Neuronal stem cell (in vitro differentiated cells): ENCODE results near the gene SPTBN5.

Experiments used
- DNase-seq: peaks from one replicate; pipeline ENCODE4 v3.0.0-alpha.2; 2013; ENCODE audit warnings: low spot score
- H2AFZ ChIP-seq: one replicate; pipeline ENCODE4 v1.6.1; 2013; ENCODE audit warnings: mild to moderate bottlenecking, low read length, inconsistent platforms
- H2AK5ac ChIP-seq: 2 replicates; pipeline ENCODE4 v1.6.1; 2013; ENCODE audit warnings: low read depth, mild to moderate bottlenecking, inconsistent platforms, low read length, moderate library complexity, mixed read lengths
- H2BK120ac ChIP-seq: 2 replicates; pipeline ENCODE4 v1.6.1; 2013; ENCODE audit warnings: low read depth, mild to moderate bottlenecking, inconsistent platforms, low read length, moderate library complexity, mixed read lengths
- H2BK12ac ChIP-seq: one replicate; pipeline ENCODE4 v1.6.1; 2013; ENCODE audit warnings: low read length, inconsistent platforms
- H2BK15ac ChIP-seq: 2 replicates; pipeline ENCODE4 v1.6.1; 2013; ENCODE audit warnings: mild to moderate bottlenecking, low read length, inconsistent platforms, mixed read lengths
- H2BK5ac ChIP-seq: one replicate; pipeline ENCODE4 v1.6.1; 2013; ENCODE audit warnings: inconsistent platforms, mild to moderate bottlenecking, low read length, moderate library complexity
- H3K14ac ChIP-seq: one replicate; pipeline ENCODE4 v1.6.1; 2013; ENCODE audit warnings: low read length, inconsistent platforms
- H3K18ac ChIP-seq: 2 replicates; pipeline ENCODE4 v1.6.1; 2013; ENCODE audit warnings: low read length, inconsistent platforms
- H3K23ac ChIP-seq: 2 replicates; pipeline ENCODE4 v1.6.1; 2013; ENCODE audit warnings: low read depth, mild to moderate bottlenecking, mixed read lengths, low read length, inconsistent platforms; ENCODE audit not compliant: poor library complexity
- H3K27ac ChIP-seq: replicated peaks from 3 replicates; pipeline ENCODE4 v1.5.1; 2013; ENCODE audit warnings: low read length, inconsistent platforms
- H3K27me3 ChIP-seq, 3 experiments: 2 replicates each; pipeline ENCODE4 v1.6.1; 2013; ENCODE audit warnings: low read length in 3 of 3, mild to moderate bottlenecking in 2 of 3, inconsistent platforms in 1 of 3, low read depth in 1 of 3, mixed read lengths in 1 of 3, moderate library complexity in 1 of 3; ENCODE audit not compliant: control insufficient read depth in 3 of 3, insufficient read depth in 3 of 3
- H3K36me3 ChIP-seq, 2 donors: replicated peaks in 1 of 2; 2 replicates each; pipeline ENCODE4 v1.6.1; 2013; ENCODE audit warnings: low read length in 2 of 2; ENCODE audit not compliant: control insufficient read depth in 2 of 2, insufficient read depth in 2 of 2
- H3K4ac ChIP-seq: 2 replicates; pipeline ENCODE4 v1.6.1; 2013; ENCODE audit warnings: inconsistent platforms, mild to moderate bottlenecking, low read length, moderate library complexity
- H3K4me1 ChIP-seq, 2 donors: 1 replicate in 1 of 2; 2 replicates in 1 of 2; pipeline ENCODE4 v1.6.1; 2013; ENCODE audit warnings: low read length in 2 of 2, low read depth in 1 of 2; ENCODE audit not compliant: control insufficient read depth in 2 of 2, insufficient read depth in 1 of 2
- H3K4me2 ChIP-seq: one replicate; pipeline ENCODE4 v1.6.1; 2013; ENCODE audit warnings: mild to moderate bottlenecking, low read length, inconsistent platforms; ENCODE audit not compliant: insufficient read depth, poor library complexity, severe bottlenecking
- H3K4me3 ChIP-seq, 2 donors: 2 replicates each; pipeline ENCODE4 v1.5.1; 2013; ENCODE audit warnings: low read length in 2 of 2, mild to moderate bottlenecking in 2 of 2, inconsistent platforms in 1 of 2, moderate library complexity in 1 of 2
- H3K79me1 ChIP-seq: one replicate; pipeline ENCODE4 v1.6.1; 2013; ENCODE audit warnings: low read depth, mild to moderate bottlenecking, inconsistent platforms, low read length, moderate library complexity
- H3K9ac ChIP-seq: one replicate; pipeline ENCODE4 v1.6.1; 2013; ENCODE audit warnings: mild to moderate bottlenecking, low read depth, low read length, inconsistent platforms; ENCODE audit not compliant: poor library complexity
- H3K9me3 ChIP-seq, 2 donors: replicated peaks in 1 of 2; 2 replicates each; pipeline versions ENCODE3 to v1.6.1; 2013; ENCODE audit warnings: low read length in 2 of 2, mild to moderate bottlenecking in 2 of 2, inconsistent platforms in 1 of 2, low read depth in 1 of 2, mixed read lengths in 1 of 2, moderate library complexity in 1 of 2; ENCODE audit not compliant: control insufficient read depth in 2 of 2, insufficient read depth in 1 of 2
- H4K8ac ChIP-seq: one replicate; pipeline ENCODE4 v1.6.1; 2013; ENCODE audit warnings: low read depth, mild to moderate bottlenecking, inconsistent platforms, low read length, moderate library complexity
- H4K91ac ChIP-seq: one replicate; pipeline ENCODE4 v1.6.1; 2013; ENCODE audit warnings: low read length, low read depth, mild to moderate bottlenecking, inconsistent platforms; ENCODE audit not compliant: poor library complexity
- WGBS, 2 donors: extraction: QIAGEN DNeasy Blood & Tissue Kit; methylation state at CpG; one replicate each; pipeline ENCODE4 v1.1.7; 2013; ENCODE audit warnings: missing lambda C conversion rate in 2 of 2, mixed read lengths in 1 of 2; ENCODE audit not compliant: insufficient read length in 2 of 2, insufficient replicate concordance in 1 of 2; ENCODE audit errors: extremely low coverage in 2 of 2; 5-methylcytosine and 5-hydroxymethylcytosine counted together

SPTBN5 gene

GRCh38 chr15:41918506-41919126 lies 24.8 kb upstream of the SPTBN5 start:
- H3K4ac ChIP-seq = no peak overlapping the region
- H3K4me1 ChIP-seq = peaks cover 2 to 18% of the 10 kb centered on the region in 2 donors
- no CpG with 5 or more reads among the region's 8 CpGs for WGBS, 2 donors

GRCh38 chr15:41917767-41918430 lies 24.0 kb upstream of the SPTBN5 start:
- no peak for DNase-seq
- no peak overlapping the region for H2BK12ac ChIP-seq
- H3K4ac ChIP-seq = no peak overlapping the region
- H2AK5ac ChIP-seq = no peak overlapping the region
- no peak overlapping the region for H3K4me2 ChIP-seq
- H3K23ac ChIP-seq = peak overlapping the region; percentile 56
- H3K27me3 ChIP-seq = no peaks in the 10 kb centered on the region
- H2AFZ ChIP-seq = no peak overlapping the region
- H3K18ac ChIP-seq = no peak overlapping the region
- H2BK15ac ChIP-seq = no peak overlapping the region
- H3K79me1 ChIP-seq = no peaks in the 10 kb centered on the region
- H3K14ac ChIP-seq = no peak overlapping the region
- H3K4me3 ChIP-seq = peak overlapping the region in 1 of 2 donors; percentile 3
- no peaks in the 10 kb centered on the region for H3K9me3 ChIP-seq
- WGBS, 2 donors = no CpG with 5 or more reads among the region's 10 CpGs
- H2BK120ac ChIP-seq = no peak overlapping the region
- no peak overlapping the region for H3K27ac ChIP-seq
- H4K8ac ChIP-seq = no peak overlapping the region
- H3K4me1 ChIP-seq = peaks cover 2 to 18% of the 10 kb centered on the region in 2 donors
- H3K36me3 ChIP-seq = peaks cover 8 to 11% of the 10 kb centered on the region in 2 donors
- no peak overlapping the region for H4K91ac ChIP-seq
- H3K9ac ChIP-seq = no peak overlapping the region
- H2BK5ac ChIP-seq = no peak overlapping the region

More at GRCh38 chr15:41918506-41919126, 24.8 kb upstream of the SPTBN5 start:
- Histone ChIP-seq H2BK120ac (no peak overlapping the region), H3K23ac (no peak overlapping the region), H2AK5ac (no peak overlapping the region), H3K27me3 (no peaks in the 10 kb centered on the region), H3K79me1 (no peaks in the 10 kb centered on the region), H3K9ac (no peak overlapping the region), H3K9me3 (no peaks in the 10 kb centered on the region), H4K8ac (no peak overlapping the region), H2AFZ (no peak overlapping the region), H2BK15ac (no peak overlapping the region), H3K4me3 (no peak overlapping the region), H3K18ac (no peak overlapping the region), H3K4me2 (no peak overlapping the region), H2BK12ac (no peak overlapping the region), H4K91ac (no peak overlapping the region), H3K14ac (no peak overlapping the region), H2BK5ac (no peak overlapping the region), H3K27ac (no peak overlapping the region), H3K36me3 (peaks cover 8 to 11% of the 10 kb centered on the region in 2 donors)
- no peak for DNase-seq

GRCh38 chr15:41915255-41915994 lies 21.6 kb upstream of the SPTBN5 start:
- no peak overlapping the region for H3K4ac ChIP-seq
- H3K4me1 ChIP-seq = peaks cover 2 to 7% of the 10 kb centered on the region in 2 donors
- no peak overlapping the region for H2AK5ac ChIP-seq
- no peak overlapping the region for H2BK5ac ChIP-seq
- no peaks in the 10 kb centered on the region for H3K27me3 ChIP-seq
- no peak overlapping the region for H3K4me2 ChIP-seq
- H4K91ac ChIP-seq = no peak overlapping the region
- H2BK15ac ChIP-seq = no peak overlapping the region
- no peak overlapping the region for H3K27ac ChIP-seq
- no peak overlapping the region for H4K8ac ChIP-seq
- no peaks in the 10 kb centered on the region for H3K79me1 ChIP-seq
- no peak overlapping the region for H3K18ac ChIP-seq
- DNase-seq = no peak
- no peak overlapping the region for H2BK120ac ChIP-seq
- no peak overlapping the region for H2AFZ ChIP-seq
- H3K23ac ChIP-seq = no peak overlapping the region
- peaks cover 11% of the 10 kb centered on the region in 2 donors for H3K36me3 ChIP-seq
- WGBS, 2 donors = no CpG with 5 or more reads among the region's 6 CpGs
- no peak overlapping the region for H3K4me3 ChIP-seq
- no peak overlapping the region for H3K9ac ChIP-seq
- no peaks in the 10 kb centered on the region for H3K9me3 ChIP-seq
- H2BK12ac ChIP-seq = no peak overlapping the region
- H3K14ac ChIP-seq = no peak overlapping the region

- no peaks in the 10 kb centered on the region for H3K4me1 ChIP-seq
- H3K18ac ChIP-seq = no peak overlapping the region
- no peak overlapping the region for H3K4me2 ChIP-seq
- no peak overlapping the region for H2BK5ac ChIP-seq
- H3K27ac ChIP-seq = no peak overlapping the region
- no peak overlapping the region for H3K4ac ChIP-seq
- no peak overlapping the region for H2BK15ac ChIP-seq
- H3K27me3 ChIP-seq = no peaks in the 10 kb centered on the region
- H2AFZ ChIP-seq = no peak overlapping the region
- no peak overlapping the region for H3K14ac ChIP-seq
- no peak overlapping the region for H2AK5ac ChIP-seq
- H3K23ac ChIP-seq = no peak overlapping the region
- no peak for DNase-seq
- no peak overlapping the region for H3K9ac ChIP-seq
- no peak overlapping the region for H4K8ac ChIP-seq
- WGBS, 2 donors = no CpG with 5 or more reads among the region's 5 CpGs
- H3K4me3 ChIP-seq = no peak overlapping the region
- no peak overlapping the region for H2BK12ac ChIP-seq
- no peaks in the 10 kb centered on the region for H3K9me3 ChIP-seq
- H3K79me1 ChIP-seq = no peaks in the 10 kb centered on the region
- H4K91ac ChIP-seq = no peak overlapping the region
- no peak overlapping the region for H2BK120ac ChIP-seq
- H3K36me3 ChIP-seq = peaks cover 12 to 14% of the 10 kb centered on the region in 2 donors
Observed at GRCh38 chr15:41914411-41914810, 20.6 kb upstream of the SPTBN5 start.
